Loucy (cell line): ENCODE measurements around the gene DZIP1L.

ENCODE experiments used
- H2AFZ ChIP-seq: fragments of 200-600 bp; sonication (generic); 2 replicates; pipeline ENCODE4 v1.6.0; 2016; ENCODE audit warnings: antibody characterized with exemption, mild to moderate bottlenecking, low read length, moderate library complexity
- H3F3A ChIP-seq: fragments of 200-600 bp; 2 replicates; pipeline ENCODE4 v1.6.0; 2016; ENCODE audit warnings: antibody characterized with exemption, low read depth, mild to moderate bottlenecking
- H3K27me3 ChIP-seq: fragments of 200-600 bp; sonication (generic); 2 replicates; pipeline ENCODE4 v1.6.1; 2014; ENCODE audit warnings: low read length, mild to moderate bottlenecking; ENCODE audit not compliant: insufficient read depth, poor library complexity, severe bottlenecking
- H3K36me3 ChIP-seq: fragments of 200-600 bp; sonication (generic); 2 replicates; pipeline ENCODE4 v1.6.1; 2016; ENCODE audit warnings: low read length; ENCODE audit not compliant: insufficient read depth
- H3K4me1 ChIP-seq: fragments of 200-600 bp; sonication (generic); 2 replicates; pipeline ENCODE4 v1.5.1; 2014; ENCODE audit warnings: low read length, mild to moderate bottlenecking; ENCODE audit not compliant: insufficient read depth, poor library complexity, severe bottlenecking
- H3K4me2 ChIP-seq: fragments of 200-600 bp; sonication (generic); 2 replicates; pipeline ENCODE4 v1.6.0; 2014; ENCODE audit warnings: antibody characterized with exemption, low read length, low read depth, mild to moderate bottlenecking; ENCODE audit not compliant: poor library complexity, severe bottlenecking
- H3K4me3 ChIP-seq: fragments of 200-600 bp; sonication (generic); 2 replicates; pipeline ENCODE4 v1.5.1; 2014; ENCODE audit warnings: low read length, mild to moderate bottlenecking, mixed read lengths; ENCODE audit not compliant: poor library complexity, severe bottlenecking
- H3K79me2 ChIP-seq: fragments of 200-600 bp; sonication (generic); 2 replicates; pipeline ENCODE4 v1.6.1; 2014; ENCODE audit warnings: low read length; ENCODE audit not compliant: insufficient read depth
- H3K9ac ChIP-seq: fragments of 200-600 bp; sonication (generic); 2 replicates; pipeline ENCODE4 v1.6.0; 2014; ENCODE audit warnings: mild to moderate bottlenecking, low read depth, low read length, moderate library complexity; ENCODE audit not compliant: poor library complexity, severe bottlenecking
- H3K9me2 ChIP-seq: fragments of 200-600 bp; sonication (generic); replicated peaks from 2 replicates; pipeline ENCODE4 v1.6.1; 2016; ENCODE audit warnings: low read depth, low read length, mixed read lengths
- H3K9me3 ChIP-seq: fragments of 200-600 bp; sonication (generic); 2 replicates; pipeline ENCODE4 v1.6.1; 2014; ENCODE audit warnings: mild to moderate bottlenecking, antibody characterized with exemption, low read length, low read depth; ENCODE audit not compliant: insufficient read depth
- H4K20me1 ChIP-seq: fragments of 200-600 bp; sonication (generic); 2 replicates; pipeline ENCODE4 v1.6.0; 2014; ENCODE audit warnings: antibody characterized with exemption, low read length, mild to moderate bottlenecking; ENCODE audit not compliant: insufficient read depth, poor library complexity, severe bottlenecking
- EZH2phosphoT487 ChIP-seq: fragments of 200-600 bp; IDR thresholded peaks from 2 replicates; pipeline ENCODE4 v1.6.1; 2018; ENCODE audit warnings: antibody characterized with exemption, mild to moderate bottlenecking, moderate library complexity, borderline replicate concordance
- TF ChIP-seq, protein P1 (sequence below): fragments of 200-600 bp; sonication (generic); conservative IDR thresholded peaks from 2 replicates; pipeline ENCODE4 v1.5.1; 2014; ENCODE audit warnings: mild to moderate bottlenecking, antibody characterized with exemption, low read length

DZIP1L gene

DNA sequence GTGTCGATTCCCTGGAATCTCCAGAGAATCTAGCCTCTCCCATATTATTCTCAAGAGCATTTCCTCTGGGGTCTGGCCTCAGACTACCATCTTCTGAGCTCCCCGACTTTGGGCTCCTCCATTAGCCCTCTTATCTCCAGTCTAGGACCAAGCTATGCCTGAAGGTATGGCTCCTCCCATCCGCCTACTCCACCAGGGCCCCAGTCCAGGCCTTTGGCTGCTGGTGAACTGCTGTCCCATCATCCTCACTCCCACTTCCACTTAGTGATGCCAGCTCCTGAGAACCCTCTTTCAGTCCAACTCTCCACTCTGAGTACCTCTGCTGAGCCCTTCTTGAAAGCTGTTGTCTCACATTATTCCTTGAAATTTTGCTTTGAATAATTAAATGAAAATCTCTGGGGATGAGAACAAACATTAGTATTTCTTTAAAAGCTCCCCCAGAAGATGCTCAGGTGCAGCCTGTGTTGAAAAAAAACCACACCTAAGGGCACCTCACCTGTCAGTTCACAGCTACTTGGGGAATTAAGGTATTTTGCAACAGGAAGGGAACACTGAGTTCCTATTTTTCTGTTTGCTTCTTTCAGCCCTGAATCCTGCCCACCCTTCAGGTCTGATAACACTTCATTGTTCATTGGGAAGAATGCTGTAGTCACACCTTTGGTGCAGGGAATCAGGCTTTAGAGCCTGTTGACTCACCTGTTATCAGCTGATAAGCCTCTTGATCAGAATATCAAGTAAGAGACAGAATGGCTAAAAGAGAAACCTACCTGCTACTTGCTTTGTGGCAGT is 95.9 kb downstream of the DZIP1L start:
- Histone ChIP-seq H3F3A (no peaks in the 10 kb centered on the region), H3K9me2 (no peaks in the 10 kb centered on the region), H3K27me3 (no peaks in the 10 kb centered on the region), H3K9ac (no peak overlapping the region), H3K4me3 (no peak overlapping the region), H3K79me2 (no peaks in the 10 kb centered on the region), H3K9me3 (no peaks in the 10 kb centered on the region), H3K36me3 (no peaks in the 10 kb centered on the region), H2AFZ (no peak overlapping the region), H4K20me1 (no peaks in the 10 kb centered on the region), H3K4me1 (no peaks in the 10 kb centered on the region), H3K4me2 (no peak overlapping the region)
- no peak for TF ChIP-seq EZH2phosphoT487
- TF ChIP-seq, protein P1, sequence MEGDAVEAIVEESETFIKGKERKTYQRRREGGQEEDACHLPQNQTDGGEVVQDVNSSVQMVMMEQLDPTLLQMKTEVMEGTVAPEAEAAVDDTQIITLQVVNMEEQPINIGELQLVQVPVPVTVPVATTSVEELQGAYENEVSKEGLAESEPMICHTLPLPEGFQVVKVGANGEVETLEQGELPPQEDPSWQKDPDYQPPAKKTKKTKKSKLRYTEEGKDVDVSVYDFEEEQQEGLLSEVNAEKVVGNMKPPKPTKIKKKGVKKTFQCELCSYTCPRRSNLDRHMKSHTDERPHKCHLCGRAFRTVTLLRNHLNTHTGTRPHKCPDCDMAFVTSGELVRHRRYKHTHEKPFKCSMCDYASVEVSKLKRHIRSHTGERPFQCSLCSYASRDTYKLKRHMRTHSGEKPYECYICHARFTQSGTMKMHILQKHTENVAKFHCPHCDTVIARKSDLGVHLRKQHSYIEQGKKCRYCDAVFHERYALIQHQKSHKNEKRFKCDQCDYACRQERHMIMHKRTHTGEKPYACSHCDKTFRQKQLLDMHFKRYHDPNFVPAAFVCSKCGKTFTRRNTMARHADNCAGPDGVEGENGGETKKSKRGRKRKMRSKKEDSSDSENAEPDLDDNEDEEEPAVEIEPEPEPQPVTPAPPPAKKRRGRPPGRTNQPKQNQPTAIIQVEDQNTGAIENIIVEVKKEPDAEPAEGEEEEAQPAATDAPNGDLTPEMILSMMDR = no peak

DNA sequence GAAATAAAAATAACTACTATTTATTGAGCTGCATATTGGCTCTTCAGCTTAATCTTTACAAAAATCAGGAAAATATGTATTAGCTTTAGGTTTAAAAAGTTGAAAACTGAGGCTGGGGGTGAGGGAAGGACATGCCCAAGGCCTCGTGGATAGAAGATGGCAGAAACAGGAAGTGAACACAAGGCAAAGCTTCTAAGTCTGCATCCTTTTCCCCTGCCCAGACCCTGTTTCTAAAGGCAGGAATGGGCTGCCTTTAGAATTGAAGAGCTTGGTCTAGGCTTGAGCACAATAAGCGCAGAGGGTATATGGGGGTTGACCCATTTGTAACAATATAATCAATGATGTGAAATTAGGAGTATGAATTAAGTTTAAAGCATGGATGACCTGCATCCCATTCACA is 99.3 kb downstream of the DZIP1L start:
- TF ChIP-seq EZH2phosphoT487 = no peak
- TF ChIP-seq, protein P1 = no peak
- Histone ChIP-seq H3K9me3 (no peaks in the 10 kb centered on the region), H3K79me2 (no peaks in the 10 kb centered on the region), H3K4me2 (no peak overlapping the region), H3K36me3 (no peaks in the 10 kb centered on the region), H3F3A (no peaks in the 10 kb centered on the region), H3K9ac (no peak overlapping the region), H3K27me3 (no peaks in the 10 kb centered on the region), H4K20me1 (no peaks in the 10 kb centered on the region), H3K4me1 (no peaks in the 10 kb centered on the region), H3K4me3 (no peak overlapping the region), H3K9me2 (no peaks in the 10 kb centered on the region), H2AFZ (no peak overlapping the region)

DNA sequence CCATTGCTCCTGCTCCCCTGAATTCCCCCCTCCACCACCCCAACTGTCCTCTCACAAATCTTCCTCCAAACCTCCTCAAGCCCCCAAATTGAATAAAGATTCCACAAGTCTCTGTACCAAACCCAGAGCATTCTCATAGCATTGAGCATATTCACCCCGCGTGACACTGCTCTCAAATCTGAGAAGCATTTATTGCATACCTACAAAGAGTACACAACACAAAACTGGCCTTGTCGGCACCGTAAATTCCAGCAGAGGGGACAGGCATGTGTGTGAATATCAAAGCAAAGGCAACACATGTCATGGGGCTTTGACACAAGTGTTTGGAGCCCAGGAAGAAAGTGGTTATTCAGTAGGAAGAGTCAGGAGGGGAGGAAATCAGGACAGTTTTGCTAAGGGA is 102.9 kb downstream of the DZIP1L start:
- Histone ChIP-seq H3K4me2 (no peak overlapping the region), H4K20me1 (no peaks in the 10 kb centered on the region), H3K4me1 (no peaks in the 10 kb centered on the region), H2AFZ (no peak overlapping the region), H3K36me3 (no peaks in the 10 kb centered on the region), H3K27me3 (no peaks in the 10 kb centered on the region), H3K4me3 (no peak overlapping the region), H3K79me2 (no peaks in the 10 kb centered on the region), H3F3A (no peaks in the 10 kb centered on the region), H3K9me3 (no peaks in the 10 kb centered on the region), H3K9ac (no peak overlapping the region), H3K9me2 (no peaks in the 10 kb centered on the region)
- TF ChIP-seq EZH2phosphoT487 = no peak
- TF ChIP-seq, protein P1 = no peak
